Measurements from ENCODE around the gene TSPAN17.

Gene TSPAN17

DNA sequence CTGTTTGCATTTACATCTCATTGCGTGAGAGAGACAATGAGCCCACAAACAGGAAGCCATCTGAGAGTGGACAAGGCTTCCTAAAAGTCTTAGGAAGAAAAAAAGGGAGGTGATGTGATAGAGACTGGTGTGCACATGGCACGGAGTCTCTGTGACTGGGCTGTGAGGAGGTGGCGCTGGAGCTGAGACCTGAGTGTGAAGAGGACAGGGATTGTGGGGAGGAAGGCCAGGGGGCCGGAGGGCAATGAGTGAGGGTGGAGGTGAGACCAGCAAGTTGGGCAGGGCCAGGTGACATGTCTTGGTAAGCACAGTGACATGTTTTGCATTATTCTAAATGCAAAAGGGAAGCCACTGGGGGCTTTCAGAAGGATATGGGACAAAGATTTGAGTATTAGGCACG lies 45.0 kb downstream of the TSPAN17 start:
- no peak for TF ChIP-seq NFIC (IDR thresholded peaks at IDR 0.05)
- no peak for TF ChIP-seq EP300 (IDR thresholded peaks at IDR 0.05; ENCODE audit: borderline replicate concordance)
- TF ChIP-seq, protein P1, sequence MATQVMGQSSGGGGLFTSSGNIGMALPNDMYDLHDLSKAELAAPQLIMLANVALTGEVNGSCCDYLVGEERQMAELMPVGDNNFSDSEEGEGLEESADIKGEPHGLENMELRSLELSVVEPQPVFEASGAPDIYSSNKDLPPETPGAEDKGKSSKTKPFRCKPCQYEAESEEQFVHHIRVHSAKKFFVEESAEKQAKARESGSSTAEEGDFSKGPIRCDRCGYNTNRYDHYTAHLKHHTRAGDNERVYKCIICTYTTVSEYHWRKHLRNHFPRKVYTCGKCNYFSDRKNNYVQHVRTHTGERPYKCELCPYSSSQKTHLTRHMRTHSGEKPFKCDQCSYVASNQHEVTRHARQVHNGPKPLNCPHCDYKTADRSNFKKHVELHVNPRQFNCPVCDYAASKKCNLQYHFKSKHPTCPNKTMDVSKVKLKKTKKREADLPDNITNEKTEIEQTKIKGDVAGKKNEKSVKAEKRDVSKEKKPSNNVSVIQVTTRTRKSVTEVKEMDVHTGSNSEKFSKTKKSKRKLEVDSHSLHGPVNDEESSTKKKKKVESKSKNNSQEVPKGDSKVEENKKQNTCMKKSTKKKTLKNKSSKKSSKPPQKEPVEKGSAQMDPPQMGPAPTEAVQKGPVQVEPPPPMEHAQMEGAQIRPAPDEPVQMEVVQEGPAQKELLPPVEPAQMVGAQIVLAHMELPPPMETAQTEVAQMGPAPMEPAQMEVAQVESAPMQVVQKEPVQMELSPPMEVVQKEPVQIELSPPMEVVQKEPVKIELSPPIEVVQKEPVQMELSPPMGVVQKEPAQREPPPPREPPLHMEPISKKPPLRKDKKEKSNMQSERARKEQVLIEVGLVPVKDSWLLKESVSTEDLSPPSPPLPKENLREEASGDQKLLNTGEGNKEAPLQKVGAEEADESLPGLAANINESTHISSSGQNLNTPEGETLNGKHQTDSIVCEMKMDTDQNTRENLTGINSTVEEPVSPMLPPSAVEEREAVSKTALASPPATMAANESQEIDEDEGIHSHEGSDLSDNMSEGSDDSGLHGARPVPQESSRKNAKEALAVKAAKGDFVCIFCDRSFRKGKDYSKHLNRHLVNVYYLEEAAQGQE (IDR thresholded peaks at IDR 0.05; ENCODE audit: low read depth), result no peak
- TF ChIP-seq, protein P2, sequence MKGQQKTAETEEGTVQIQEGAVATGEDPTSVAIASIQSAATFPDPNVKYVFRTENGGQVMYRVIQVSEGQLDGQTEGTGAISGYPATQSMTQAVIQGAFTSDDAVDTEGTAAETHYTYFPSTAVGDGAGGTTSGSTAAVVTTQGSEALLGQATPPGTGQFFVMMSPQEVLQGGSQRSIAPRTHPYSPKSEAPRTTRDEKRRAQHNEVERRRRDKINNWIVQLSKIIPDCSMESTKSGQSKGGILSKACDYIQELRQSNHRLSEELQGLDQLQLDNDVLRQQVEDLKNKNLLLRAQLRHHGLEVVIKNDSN (IDR thresholded peaks at IDR 0.05), result no peak
- no peak for TF ChIP-seq EGR1 (IDR thresholded peaks at IDR 0.05)
- TF ChIP-seq FOXM1 (IDR thresholded peaks at IDR 0.05; ENCODE audit: borderline replicate concordance, low read depth), result no peak
- no peak for TF ChIP-seq CEBPB (IDR thresholded peaks at IDR 0.05)
- TF ChIP-seq TEAD4 (IDR thresholded peaks at IDR 0.05), result no peak
- no peak for TF ChIP-seq CREB1 (IDR thresholded peaks at IDR 0.05; ENCODE audit: low read depth)
- no peak for TF ChIP-seq YY1 (IDR thresholded peaks at IDR 0.05; ENCODE audit: low read depth)
- TF ChIP-seq TAF1 (IDR thresholded peaks at IDR 0.05; ENCODE audit: low read depth), result no peak
- no peak for TF ChIP-seq ZBTB7A (IDR thresholded peaks at IDR 0.05; ENCODE audit: low read depth)
- TF ChIP-seq, protein P3, sequence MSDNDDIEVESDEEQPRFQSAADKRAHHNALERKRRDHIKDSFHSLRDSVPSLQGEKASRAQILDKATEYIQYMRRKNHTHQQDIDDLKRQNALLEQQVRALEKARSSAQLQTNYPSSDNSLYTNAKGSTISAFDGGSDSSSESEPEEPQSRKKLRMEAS (IDR thresholded peaks at IDR 0.05), result no peak
- TF ChIP-seq RAD21 (IDR thresholded peaks at IDR 0.05; ENCODE audit: low read depth), result no peak
- no peak for TF ChIP-seq TCF12 (IDR thresholded peaks at IDR 0.05; ENCODE audit: low read depth)

DNA sequence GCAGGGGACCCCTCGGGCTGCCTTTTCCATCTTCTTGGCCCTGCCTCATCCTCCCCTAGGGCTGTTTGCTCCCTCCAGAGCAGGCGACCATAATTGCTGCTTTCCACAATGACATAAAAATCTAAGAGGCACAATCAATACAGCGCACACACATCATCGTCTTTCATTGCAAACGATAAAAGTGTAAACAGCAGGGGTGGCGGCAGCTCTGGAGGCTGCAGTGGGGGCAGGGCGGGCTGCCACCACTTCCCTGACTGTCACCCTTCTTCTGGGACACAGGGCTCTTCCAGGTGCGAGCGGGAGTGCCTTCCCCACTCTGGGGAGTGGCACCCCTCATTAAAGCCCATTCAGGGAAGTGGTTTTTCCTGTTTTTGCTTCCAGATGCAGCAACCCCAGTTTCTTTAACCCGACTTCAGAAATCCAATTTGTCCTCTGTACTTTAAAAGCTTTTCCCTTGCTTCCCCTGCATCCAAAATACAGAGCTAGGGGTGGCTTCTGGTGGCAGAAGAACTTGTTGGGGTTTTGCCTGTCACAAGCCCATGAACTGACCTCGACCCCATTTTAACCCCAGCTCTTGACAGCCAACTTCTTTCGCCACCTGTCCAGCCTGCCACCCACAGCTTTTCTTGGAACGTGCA lies 45.7 kb downstream of the TSPAN17 start:
- TF ChIP-seq, protein P2 (IDR thresholded peaks at IDR 0.05), result no peak
- TF ChIP-seq EGR1 (IDR thresholded peaks at IDR 0.05) (no peak), NFIC (IDR thresholded peaks at IDR 0.05) (no peak), EP300 (IDR thresholded peaks at IDR 0.05; ENCODE audit: borderline replicate concordance) (no peak), CEBPB (IDR thresholded peaks at IDR 0.05) (no peak), TAF1 (IDR thresholded peaks at IDR 0.05; ENCODE audit: low read depth) (no peak), RAD21 (IDR thresholded peaks at IDR 0.05; ENCODE audit: low read depth) (no peak), YY1 (IDR thresholded peaks at IDR 0.05; ENCODE audit: low read depth) (no peak), TEAD4 (IDR thresholded peaks at IDR 0.05) (no peak), FOXM1 (IDR thresholded peaks at IDR 0.05; ENCODE audit: borderline replicate concordance, low read depth) (no peak), ZBTB7A (IDR thresholded peaks at IDR 0.05; ENCODE audit: low read depth) (no peak), TCF12 (IDR thresholded peaks at IDR 0.05; ENCODE audit: low read depth) (no peak), CREB1 (IDR thresholded peaks at IDR 0.05; ENCODE audit: low read depth) (no peak)
- TF ChIP-seq, protein P3 (IDR thresholded peaks at IDR 0.05), result no peak
- TF ChIP-seq, protein P1 (IDR thresholded peaks at IDR 0.05; ENCODE audit: low read depth), result no peak

DNA sequence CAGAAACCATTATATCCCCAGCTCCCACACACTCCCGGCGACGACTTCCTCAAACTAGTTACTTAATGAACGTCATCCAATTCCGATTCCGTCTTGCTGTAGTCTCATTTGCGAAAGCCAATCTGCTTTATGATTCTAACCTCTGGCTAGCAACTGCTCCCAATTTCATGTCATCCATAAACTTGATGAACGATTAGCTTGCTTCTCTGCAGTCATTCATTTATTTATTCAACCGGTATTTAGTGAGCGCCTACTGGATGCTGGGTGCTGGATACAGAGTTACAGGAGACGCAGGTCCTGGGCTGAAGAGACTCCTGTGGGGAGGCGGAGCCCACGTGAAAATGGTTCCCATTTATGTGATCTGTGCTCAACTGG lies 46.2 kb downstream of the TSPAN17 start:
- TF ChIP-seq, protein P2 (IDR thresholded peaks at IDR 0.05), result no peak
- TF ChIP-seq YY1 (IDR thresholded peaks at IDR 0.05; ENCODE audit: low read depth) (no peak), EP300 (IDR thresholded peaks at IDR 0.05; ENCODE audit: borderline replicate concordance) (no peak), CREB1 (IDR thresholded peaks at IDR 0.05; ENCODE audit: low read depth) (no peak), TAF1 (IDR thresholded peaks at IDR 0.05; ENCODE audit: low read depth) (no peak), CEBPB (IDR thresholded peaks at IDR 0.05) (no peak), FOXM1 (IDR thresholded peaks at IDR 0.05; ENCODE audit: borderline replicate concordance, low read depth) (no peak), NFIC (IDR thresholded peaks at IDR 0.05) (no peak), RAD21 (IDR thresholded peaks at IDR 0.05; ENCODE audit: low read depth) (no peak), TEAD4 (IDR thresholded peaks at IDR 0.05) (no peak), ZBTB7A (IDR thresholded peaks at IDR 0.05; ENCODE audit: low read depth) (no peak), EGR1 (IDR thresholded peaks at IDR 0.05) (no peak), TCF12 (IDR thresholded peaks at IDR 0.05; ENCODE audit: low read depth) (no peak)
- TF ChIP-seq, protein P1 (IDR thresholded peaks at IDR 0.05; ENCODE audit: low read depth), result no peak
- TF ChIP-seq, protein P3 (IDR thresholded peaks at IDR 0.05), result no peak

All from Ishikawa (cell line).